Measurements from ENCODE around the gene F11R.
"Not testable (repeated sequence)": the region's sequence is repeated elsewhere in the genome, so short reads cannot be mapped to it uniquely, and the experiment has no call there.

DNA sequence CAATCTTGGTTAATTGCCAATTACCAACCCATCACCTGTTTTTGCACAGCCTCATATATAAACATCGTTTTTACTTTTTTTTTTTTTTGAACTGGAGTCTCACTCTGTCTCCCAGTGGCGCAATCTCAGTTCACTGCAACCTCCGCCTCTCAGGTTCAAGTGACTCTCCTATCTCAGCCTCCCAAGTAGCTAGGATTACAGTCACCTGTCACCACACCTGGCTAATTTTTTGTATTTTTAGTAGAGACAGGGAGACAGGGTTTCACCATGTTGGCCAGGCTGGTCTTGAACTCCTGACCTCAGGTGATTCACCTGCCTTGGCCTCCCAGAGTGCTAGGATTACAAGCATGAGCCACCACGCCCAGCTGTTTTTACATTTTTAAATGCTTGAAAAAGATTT, 28.9 kb downstream of the F11R start:
- TF ChIP-seq, protein P1, sequence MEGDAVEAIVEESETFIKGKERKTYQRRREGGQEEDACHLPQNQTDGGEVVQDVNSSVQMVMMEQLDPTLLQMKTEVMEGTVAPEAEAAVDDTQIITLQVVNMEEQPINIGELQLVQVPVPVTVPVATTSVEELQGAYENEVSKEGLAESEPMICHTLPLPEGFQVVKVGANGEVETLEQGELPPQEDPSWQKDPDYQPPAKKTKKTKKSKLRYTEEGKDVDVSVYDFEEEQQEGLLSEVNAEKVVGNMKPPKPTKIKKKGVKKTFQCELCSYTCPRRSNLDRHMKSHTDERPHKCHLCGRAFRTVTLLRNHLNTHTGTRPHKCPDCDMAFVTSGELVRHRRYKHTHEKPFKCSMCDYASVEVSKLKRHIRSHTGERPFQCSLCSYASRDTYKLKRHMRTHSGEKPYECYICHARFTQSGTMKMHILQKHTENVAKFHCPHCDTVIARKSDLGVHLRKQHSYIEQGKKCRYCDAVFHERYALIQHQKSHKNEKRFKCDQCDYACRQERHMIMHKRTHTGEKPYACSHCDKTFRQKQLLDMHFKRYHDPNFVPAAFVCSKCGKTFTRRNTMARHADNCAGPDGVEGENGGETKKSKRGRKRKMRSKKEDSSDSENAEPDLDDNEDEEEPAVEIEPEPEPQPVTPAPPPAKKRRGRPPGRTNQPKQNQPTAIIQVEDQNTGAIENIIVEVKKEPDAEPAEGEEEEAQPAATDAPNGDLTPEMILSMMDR (conservative IDR thresholded peaks at IDR 0.05; ENCODE audit: low read length): not testable (repeated sequence)
- not testable (repeated sequence) for TF ChIP-seq EZH2phosphoT487 (IDR thresholded peaks at IDR 0.05; ENCODE audit: borderline replicate concordance, low read depth, low read length)

Measured in OCI-LY7 (cell line).